ENCODE results near the gene RFC4.
A peak's percentile ranks its signal among the peaks of the same experiment; 100 is the strongest.
"Not testable (repeated sequence)": the region's sequence is repeated elsewhere in the genome, so short reads cannot be mapped to it uniquely, and the experiment has no call there.

RFC4 gene

GRCh38 chr3:186824430-186825139, 18.3 kb upstream of the RFC4 start:
- no peak for DNase-seq

GRCh38 chr3:186823386-186823785, 17.1 kb upstream of the RFC4 start:
- DNase-seq: peak; percentile 61

GRCh38 chr3:186822388-186822759, 16.1 kb upstream of the RFC4 start:
- peak; percentile 28 for DNase-seq

- DNase-seq: peak; percentile 96
These were observed 15.4 kb upstream of the RFC4 start for GRCh38 chr3:186821429-186822387.

GRCh38 chr3:186818956-186819355, 12.7 kb upstream of the RFC4 start:
- DNase-seq: no peak

- no peak for DNase-seq
These were observed 12.2 kb upstream of the RFC4 start for GRCh38 chr3:186818516-186818915.

- peak; percentile 82 for DNase-seq
These were observed 9.2 kb upstream of the RFC4 start for GRCh38 chr3:186815435-186815834.

GRCh38 chr3:186814100-186814499, 7.8 kb upstream of the RFC4 start:
- no peak for DNase-seq

GRCh38 chr3:186811313-186811712, 5.0 kb upstream of the RFC4 start:
- DNase-seq: not testable (repeated sequence)

- DNase-seq: no peak
These were observed 4.2 kb upstream of the RFC4 start for GRCh38 chr3:186810336-186810996.

- no peak for DNase-seq
These were observed 949 bp upstream of the RFC4 start for GRCh38 chr3:186807231-186807630.

GRCh38 chr3:186803447-186803846, 2.8 kb downstream of the RFC4 start:
- DNase-seq: not testable (repeated sequence)

GRCh38 chr3:186802701-186803100, 3.6 kb downstream of the RFC4 start:
- no peak for DNase-seq

GRCh38 chr3:186800285-186800684, 6.0 kb downstream of the RFC4 start:
- DNase-seq: no peak

- DNase-seq: no peak
These were observed 7.9 kb downstream of the RFC4 start for GRCh38 chr3:186798239-186798874.

- DNase-seq: peak; percentile 35
These were observed 15.9 kb downstream of the RFC4 start for GRCh38 chr3:186790261-186790981.

GRCh38 chr3:186789554-186790260, 16.6 kb downstream of the RFC4 start:
- no peak for DNase-seq

GRCh38 chr3:186788482-186789370, 17.6 kb downstream of the RFC4 start:
- no peak for DNase-seq

- no peak for DNase-seq
These were observed 18.4 kb downstream of the RFC4 start for GRCh38 chr3:186787642-186788481.
